ENCODE measurements around the gene DAPK1. TPM values are rescaled to one million over a fixed set of nuclear protein-coding genes. Genes with fewer than 3 reads are reported as not detected.

Gene DAPK1
- total and polyA plus RNA-seq, 8 donors, result 29.1 to 98.7 (median 45.4) TPM

GRCh38 chr9:87732344-87732743 lies 234.7 kb downstream of the DAPK1 start:
- Histone ChIP-seq H3K9me3 (no peaks in the 10 kb centered on the region), H3K36me3 (peaks cover 0 to 13% (median 0%) of the 10 kb centered on the region in 3 donors), H3K4me1 (peaks cover 0 to 5% (median under 1%) of the 10 kb centered on the region in 3 donors), H3K27ac (no peak overlapping the region), H3K4me3 (no peak overlapping the region), H3K27me3 (no peaks in the 10 kb centered on the region)
- no peak for ATAC-seq
- no peak for DNase-seq
- no peak for TF ChIP-seq CTCF (IDR thresholded peaks at IDR 0.05)
- WGBS, 2 donors, result 77 to 85% methylated on average over 1 of the region's 1 CpG
- intact Hi-C loops (cut with DNase I), result no loop called here
- FAIRE-seq, result no peak

GRCh38 chr9:87732756-87733155 lies 235.1 kb downstream of the DAPK1 start:
- no peaks in the 10 kb centered on the region for H3K9me3 ChIP-seq
- DNase-seq (no peak), ATAC-seq (no peak), FAIRE-seq (no peak)
- no peak for TF ChIP-seq CTCF (IDR thresholded peaks at IDR 0.05)
- no peaks in the 10 kb centered on the region for H3K27me3 ChIP-seq
- no peak overlapping the region for H3K27ac ChIP-seq
- 74 to 82% methylated on average over 3 of the region's 3 CpGs for WGBS, 2 donors
- H3K36me3 ChIP-seq, result peaks cover 0 to 13% (median 0%) of the 10 kb centered on the region in 3 donors
- H3K4me3 ChIP-seq, result no peak overlapping the region
- intact Hi-C loops (cut with DNase I), result no loop called here
- peaks cover 0 to under 1% (median 0%) of the 10 kb centered on the region in 3 donors for H3K4me1 ChIP-seq

GRCh38 chr9:87733273-87734052 lies 235.8 kb downstream of the DAPK1 start:
- DNase-seq (no peak), FAIRE-seq (no peak), ATAC-seq (no peak)
- Histone ChIP-seq H3K36me3 (peaks cover 0 to 13% (median 0%) of the 10 kb centered on the region in 3 donors), H3K4me1 (no peaks in the 10 kb centered on the region), H3K4me3 (no peak overlapping the region), H3K27me3 (no peaks in the 10 kb centered on the region), H3K27ac (no peak overlapping the region), H3K9me3 (no peaks in the 10 kb centered on the region)
- WGBS, 2 donors, result 80 to 86% methylated on average over 7 of the region's 7 CpGs
- TF ChIP-seq CTCF (IDR thresholded peaks at IDR 0.05), result no peak
- intact Hi-C loops (cut with DNase I), result no loop called here

DNA sequence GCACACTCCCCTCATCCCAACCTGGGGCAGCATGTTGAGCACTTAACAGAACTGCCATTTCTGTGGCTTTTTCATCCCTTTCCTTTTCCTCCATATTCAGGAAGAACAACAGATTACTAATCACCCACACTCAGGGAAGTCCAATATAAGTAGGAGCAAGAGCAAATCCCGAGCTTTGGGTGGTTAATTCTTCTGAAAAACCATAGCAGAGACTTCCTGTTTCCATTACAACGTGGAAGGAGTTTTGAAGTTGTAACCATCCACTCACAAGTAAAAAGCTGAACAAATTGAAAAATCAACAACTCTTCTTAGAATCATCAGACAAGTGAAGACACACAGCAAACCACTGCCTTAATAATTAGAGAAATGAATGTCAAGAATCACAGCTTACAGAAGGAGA lies 236.4 kb downstream of the DAPK1 start:
- H3K36me3 ChIP-seq, result peaks cover 0 to 13% (median 0%) of the 10 kb centered on the region in 3 donors
- H3K27ac ChIP-seq, result no peak overlapping the region
- WGBS, 2 donors, result 59 to 64% methylated on average over 2 of the region's 2 CpGs
- intact Hi-C loops (cut with DNase I), result no loop called here
- H3K4me1 ChIP-seq, result no peaks in the 10 kb centered on the region
- no peaks in the 10 kb centered on the region for H3K9me3 ChIP-seq
- TF ChIP-seq CTCF (IDR thresholded peaks at IDR 0.05), result no peak
- no peak for DNase-seq
- H3K4me3 ChIP-seq, result no peak overlapping the region
- no peaks in the 10 kb centered on the region for H3K27me3 ChIP-seq
- FAIRE-seq, result no peak
- ATAC-seq, result no peak

GRCh38 chr9:87739546-87739945 lies 241.9 kb downstream of the DAPK1 start:
- H3K36me3 ChIP-seq, result no peaks in the 10 kb centered on the region
- no peak for ATAC-seq
- 44 to 75% methylated on average over 3 of the region's 3 CpGs for WGBS, 2 donors
- H3K4me1 ChIP-seq, result no peaks in the 10 kb centered on the region
- TF ChIP-seq CTCF (IDR thresholded peaks at IDR 0.05), result no peak
- H3K4me3 ChIP-seq, result no peak overlapping the region
- DNase-seq, result no peak
- H3K9me3 ChIP-seq, result no peaks in the 10 kb centered on the region
- intact Hi-C loops (cut with DNase I), result no loop called here
- FAIRE-seq, result no peak
- H3K27me3 ChIP-seq, result no peaks in the 10 kb centered on the region
- no peak overlapping the region for H3K27ac ChIP-seq
